H9 (cell line): Measurements from ENCODE around the gene SVOP. TPM values are rescaled to one million over a fixed set of nuclear protein-coding genes. Genes with fewer than 3 reads are reported as not detected.

Experiments
- DNase-seq: peaks from one replicate; pipeline ENCODE4 v3.0.0-alpha.2; 2017
- H2AFZ ChIP-seq: one replicate; pipeline ENCODE4 v1.6.1; 2013; ENCODE audit warnings: mild to moderate bottlenecking, low read length, control low read depth, moderate library complexity
- H2AK5ac ChIP-seq: 2 replicates; pipeline ENCODE4 v1.6.1; 2013; ENCODE audit warnings: low read length, control low read depth, mixed read lengths; ENCODE audit not compliant: insufficient read length
- H2BK120ac ChIP-seq: one replicate; pipeline ENCODE4 v1.6.1; 2013; ENCODE audit warnings: low read depth, mild to moderate bottlenecking, low read length, control low read depth, inconsistent platforms; ENCODE audit not compliant: poor library complexity, severe bottlenecking
- H2BK12ac ChIP-seq: 2 replicates; pipeline ENCODE4 v1.6.1; 2013; ENCODE audit warnings: low read length, control low read depth, mixed read lengths, low read depth; ENCODE audit not compliant: insufficient read length
- H2BK15ac ChIP-seq: 2 replicates; pipeline ENCODE4 v1.6.1; 2013; ENCODE audit warnings: low read depth, low read length, control low read depth
- H2BK20ac ChIP-seq: one replicate; pipeline ENCODE4 v1.6.1; 2013; ENCODE audit warnings: low read depth, mild to moderate bottlenecking, low read length, control low read depth, inconsistent platforms; ENCODE audit not compliant: poor library complexity, severe bottlenecking
- H2BK5ac ChIP-seq: 2 replicates; pipeline ENCODE4 v1.6.1; 2013; ENCODE audit warnings: low read length, control low read depth, mixed read lengths; ENCODE audit not compliant: insufficient read length
- H3K14ac ChIP-seq: 2 replicates; pipeline ENCODE4 v1.6.1; 2013; ENCODE audit warnings: low read length, control low read depth; ENCODE audit not compliant: insufficient read depth
- H3K18ac ChIP-seq: 2 replicates; pipeline ENCODE4 v1.6.1; 2013; ENCODE audit warnings: low read depth, mild to moderate bottlenecking, mixed read lengths, low read length, control low read depth; ENCODE audit not compliant: insufficient read length
- H3K23ac ChIP-seq: 2 replicates; pipeline ENCODE4 v1.6.1; 2013; ENCODE audit warnings: low read length, control low read depth, mixed read lengths, low read depth; ENCODE audit not compliant: insufficient read length
- H3K23me2 ChIP-seq: 2 replicates; pipeline ENCODE4 v1.6.1; 2013; ENCODE audit warnings: low read depth, mild to moderate bottlenecking, mixed read lengths, low read length, control low read depth; ENCODE audit not compliant: insufficient read length, poor library complexity, severe bottlenecking
- H3K27ac ChIP-seq: 2 replicates; pipeline ENCODE4 v1.5.1; 2013; ENCODE audit warnings: low read length, control low read depth, mixed read lengths, low read depth; ENCODE audit not compliant: insufficient read length
- H3K27me3 ChIP-seq: 2 replicates; pipeline ENCODE4 v1.6.1; 2013; ENCODE audit warnings: low read length, control low read depth, inconsistent platforms; ENCODE audit not compliant: insufficient read depth
- H3K4ac ChIP-seq: 2 replicates; pipeline ENCODE4 v1.6.1; 2013; ENCODE audit warnings: low read depth, mild to moderate bottlenecking, control low read depth, inconsistent platforms, low read length, moderate library complexity
- H3K4me1 ChIP-seq: 2 replicates; pipeline ENCODE4 v1.6.1; 2013; ENCODE audit warnings: low read length, control low read depth, inconsistent platforms; ENCODE audit not compliant: insufficient read depth
- H3K4me2 ChIP-seq: 2 replicates; pipeline ENCODE4 v1.6.1; 2013; ENCODE audit warnings: low read length, control low read depth, mixed read lengths; ENCODE audit not compliant: insufficient read length, insufficient read depth
- H3K56ac ChIP-seq: 2 replicates; pipeline ENCODE4 v1.6.1; 2013; ENCODE audit warnings: low read depth, mild to moderate bottlenecking, mixed read lengths, low read length, control low read depth; ENCODE audit not compliant: insufficient read length
- H3K79me1 ChIP-seq: 2 replicates; pipeline ENCODE4 v1.6.1; 2013; ENCODE audit warnings: low read depth, mild to moderate bottlenecking, moderate library complexity, low read length, control low read depth, inconsistent platforms; ENCODE audit not compliant: insufficient read depth, poor library complexity, severe bottlenecking
- H3K79me2 ChIP-seq: 2 replicates; pipeline ENCODE4 v1.6.1; 2013; ENCODE audit warnings: low read length, control low read depth, inconsistent platforms; ENCODE audit not compliant: insufficient read depth
- H3K9ac ChIP-seq: 2 replicates; pipeline ENCODE4 v1.6.1; 2013; ENCODE audit warnings: low read length, control low read depth, mixed read lengths; ENCODE audit not compliant: insufficient read length; ENCODE audit errors: extremely low read depth
- H3K9me3 ChIP-seq: one replicate; pipeline ENCODE4 v1.6.1; 2013; ENCODE audit warnings: low read depth, low read length, inconsistent platforms; ENCODE audit not compliant: control insufficient read depth
- H3T11ph ChIP-seq: one replicate; pipeline ENCODE4 v1.6.1; 2013; ENCODE audit warnings: mild to moderate bottlenecking, low read length, control low read depth, inconsistent platforms
- H4K20me1 ChIP-seq: one replicate; pipeline ENCODE4 v1.6.1; 2013; ENCODE audit not compliant: control insufficient read depth, insufficient read length, insufficient read depth
- H4K5ac ChIP-seq: 2 replicates; pipeline ENCODE4 v1.6.1; 2013; ENCODE audit warnings: low read depth, mild to moderate bottlenecking, mixed read lengths, low read length, control low read depth; ENCODE audit not compliant: insufficient read length
- H4K8ac ChIP-seq: replicated peaks from 2 replicates; pipeline ENCODE4 v1.6.1; 2013; ENCODE audit warnings: low read length, control low read depth, mixed read lengths, low read depth; ENCODE audit not compliant: insufficient read length
- H4K91ac ChIP-seq: 2 replicates; pipeline ENCODE4 v1.6.1; 2013; ENCODE audit warnings: low read depth, mild to moderate bottlenecking, moderate library complexity, mixed read lengths, low read length, control low read depth; ENCODE audit not compliant: insufficient read length
- H3K27ac Mint-ChIP-seq, 3 experiments: 2 replicates in 2 of 3; 3 replicates in 1 of 3; pipeline ENCODE4 v1.8.0; 2020 to 2021; ENCODE audit warnings: mixed read lengths in 3 of 3, mild to moderate bottlenecking in 1 of 3, moderate library complexity in 1 of 3
- H3K27me3 Mint-ChIP-seq: 2 replicates; pipeline ENCODE4 v1.8.0; 2021; ENCODE audit warnings: low read depth, mild to moderate bottlenecking, moderate library complexity, mixed read lengths
- H3K36me3 Mint-ChIP-seq, 3 experiments: 2 replicates in 2 of 3; 3 replicates in 1 of 3; pipeline ENCODE4 v1.8.0; 2020 to 2021; ENCODE audit warnings: low read depth in 3 of 3, mixed read lengths in 3 of 3; ENCODE audit not compliant: insufficient read depth in 1 of 3
- H3K4me1 Mint-ChIP-seq, 2 experiments: 2 replicates each; pipeline ENCODE4 v1.8.0; 2020; ENCODE audit warnings: mixed read lengths in 2 of 2
- H3K4me3 Mint-ChIP-seq, 2 experiments: 2 replicates in 1 of 2; 3 replicates in 1 of 2; pipeline ENCODE4 v1.8.0; 2020 to 2021; ENCODE audit warnings: mild to moderate bottlenecking in 2 of 2, mixed read lengths in 2 of 2, moderate library complexity in 1 of 2
- H3K9me3 Mint-ChIP-seq, 2 experiments: 2 replicates in 1 of 2; 3 replicates in 1 of 2; pipeline ENCODE4 v1.8.0; 2020; ENCODE audit warnings: mild to moderate bottlenecking in 2 of 2, mixed read lengths in 2 of 2, moderate library complexity in 1 of 2
- CTCF ChIP-seq: fragments of 200-600 bp; sonication (generic); conservative IDR thresholded peaks from 3 replicates; pipeline ENCODE4 v1.8.0; 2021; ENCODE audit warnings: antibody characterized with exemption, mild to moderate bottlenecking
- WGBS: extraction: QIAGEN DNeasy Blood & Tissue Kit; methylation state at CpG from one replicate; pipeline ENCODE4 v1.1.7; 2013; ENCODE audit warnings: missing lambda C conversion rate, low lambda C conversion rate, mixed read lengths; ENCODE audit not compliant: insufficient read length; ENCODE audit errors: extremely low coverage; 5-methylcytosine and 5-hydroxymethylcytosine counted together
- total RNA-seq: library from RNA; stranded (reverse); gene quantifications from 2 replicates; pipeline ENCODE4 v1.2.1, GENCODE V29; 2021

Gene SVOP
- total RNA-seq, 1 experiment from 2014 or later, result 0.15 TPM

- H3K27me3 Mint-ChIP-seq, result peaks cover 2% of the 10 kb centered on the region; the same call in 1 of the 2 replicates
- peaks cover 0 to 4% (median 1%) of the 10 kb centered on the region in 3 experiments; a peak in 4 of 7 replicates for H3K36me3 Mint-ChIP-seq
- Histone ChIP-seq H3K18ac (no peak overlapping the region), H2BK20ac (no peak overlapping the region), H2AK5ac (no peak overlapping the region), H3K27me3 (no peaks in the 10 kb centered on the region), H3K9me3 (no peaks in the 10 kb centered on the region), H3K27ac (no peak overlapping the region), H2BK15ac (no peak overlapping the region), H3T11ph (no peak overlapping the region), H3K23ac (no peak overlapping the region), H4K8ac (no peak overlapping the region), H2BK120ac (no peak overlapping the region), H3K4me1 (no peaks in the 10 kb centered on the region), H3K23me2 (no peaks in the 10 kb centered on the region), H3K9ac (no peak overlapping the region), H3K79me1 (no peaks in the 10 kb centered on the region), H3K4me2 (no peak overlapping the region), H2BK5ac (no peak overlapping the region), H3K14ac (no peak overlapping the region), H3K4ac (no peak overlapping the region), H2BK12ac (no peak overlapping the region), H3K56ac (no peak overlapping the region), H2AFZ (no peak overlapping the region), H4K91ac (no peak overlapping the region), H4K5ac (no peak overlapping the region), H4K20me1 (no peaks in the 10 kb centered on the region), H3K79me2 (no peaks in the 10 kb centered on the region)
- H3K27ac Mint-ChIP-seq, result no peak overlapping the region
- H3K4me1 Mint-ChIP-seq, result no peaks in the 10 kb centered on the region
- no peak for TF ChIP-seq CTCF
- H3K9me3 Mint-ChIP-seq, result peaks cover 9 to 13% of the 10 kb centered on the region in 2 experiments; a peak in 4 of 5 replicates
- no peak overlapping the region for H3K4me3 Mint-ChIP-seq
- peak; percentile 54 for DNase-seq
- WGBS, result no CpG with 5 or more reads among the region's 2 CpGs
Observed at GRCh38 chr12:108890208-108890607, 130.7 kb downstream of the SVOP start.
